GM12892 (cell line): ENCODE measurements around the gene RAB35.

ENCODE experiments used
- DNase-seq: peaks from one replicate; pipeline ENCODE4 v3.0.0; 2011; ENCODE audit not compliant: insufficient read length
- FAIRE-seq: peaks from 2 replicates; lab custom pipeline; 2011; peaks lifted over from hg19 to GRCh38; lab: Jason Lieb, UNC
- POLR2A ChIP-seq: IDR thresholded peaks from 2 replicates; pipeline ENCODE4 v1.6.1; 2011; ENCODE audit warnings: low read depth, low read length, control low read depth
- POLR2AphosphoS5 ChIP-seq: IDR thresholded peaks from 2 replicates; pipeline ENCODE4 v1.6.1; 2011; ENCODE audit warnings: low read depth, low read length, control low read depth
- TAF1 ChIP-seq: IDR thresholded peaks from 2 replicates; pipeline ENCODE4 v1.6.1; 2011; ENCODE audit warnings: low read depth, mild to moderate bottlenecking, control low read depth, low read length, borderline replicate concordance

The RAB35 gene

DNA sequence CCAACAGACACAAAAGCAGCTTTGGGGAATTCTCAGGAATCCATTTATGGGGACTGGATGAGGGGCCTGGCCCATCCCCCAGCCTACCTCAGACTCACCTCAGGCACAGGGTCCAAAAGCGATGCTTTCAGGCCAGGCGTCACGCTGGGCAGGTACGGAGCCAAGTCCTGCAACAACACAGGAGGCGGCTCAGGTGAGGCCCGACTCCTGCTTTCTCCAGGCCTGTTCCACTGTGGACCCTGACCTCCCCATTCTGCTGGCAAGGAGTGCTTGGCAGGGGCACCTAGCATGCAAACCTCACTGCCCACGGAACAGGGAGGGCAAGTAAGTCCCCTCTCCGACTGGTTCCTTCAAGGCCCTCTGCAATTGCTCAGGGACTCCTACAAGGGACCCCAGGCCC is 28.6 kb upstream of the RAB35 start:
- DNase-seq (no peak), FAIRE-seq (no peak)
- TF ChIP-seq TAF1 (no peak), POLR2AphosphoS5 (no peak; the same call in 1 of the 2 replicates), POLR2A (no peak)

GRCh38 chr12:120144215-120144614 is 27.7 kb upstream of the RAB35 start:
- no peak for FAIRE-seq
- no peak for TF ChIP-seq TAF1
- no peak for TF ChIP-seq POLR2A
- no peak for TF ChIP-seq POLR2AphosphoS5
- no peak for DNase-seq

DNA sequence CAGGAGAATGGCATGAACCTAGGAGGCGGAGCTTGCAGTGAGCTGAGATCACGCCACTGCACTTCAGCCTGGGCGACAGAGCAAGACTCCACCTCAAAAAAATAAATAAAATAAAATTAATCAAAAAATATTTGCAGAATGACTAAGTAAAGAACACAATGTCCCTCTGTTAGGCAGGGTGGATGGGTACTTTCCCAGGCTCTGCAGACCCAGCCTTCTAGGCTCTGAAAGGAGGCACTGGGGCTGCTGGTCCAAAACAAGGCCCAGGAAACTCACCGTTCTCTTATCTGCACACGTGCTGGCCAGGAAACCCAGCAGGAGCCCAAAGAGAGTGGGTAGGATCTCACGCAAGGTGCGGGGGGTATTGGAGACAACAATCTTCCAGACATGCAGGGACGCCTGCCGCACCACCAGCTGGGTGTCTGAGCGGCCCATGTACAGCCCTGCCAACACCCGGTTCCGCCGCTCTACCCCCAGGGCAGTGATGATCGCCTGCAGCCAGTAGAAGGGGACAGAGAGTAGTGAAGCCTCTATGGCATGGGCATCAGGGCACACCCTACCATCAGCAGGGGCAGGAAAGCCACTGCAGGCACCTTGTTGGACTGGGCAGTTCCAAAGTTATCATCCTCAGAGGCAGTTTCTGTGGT is 25.8 kb upstream of the RAB35 start:
- DNase-seq = no peak
- no peak for FAIRE-seq
- TF ChIP-seq POLR2A (no peak), TAF1 (no peak), POLR2AphosphoS5 (no peak)

DNA sequence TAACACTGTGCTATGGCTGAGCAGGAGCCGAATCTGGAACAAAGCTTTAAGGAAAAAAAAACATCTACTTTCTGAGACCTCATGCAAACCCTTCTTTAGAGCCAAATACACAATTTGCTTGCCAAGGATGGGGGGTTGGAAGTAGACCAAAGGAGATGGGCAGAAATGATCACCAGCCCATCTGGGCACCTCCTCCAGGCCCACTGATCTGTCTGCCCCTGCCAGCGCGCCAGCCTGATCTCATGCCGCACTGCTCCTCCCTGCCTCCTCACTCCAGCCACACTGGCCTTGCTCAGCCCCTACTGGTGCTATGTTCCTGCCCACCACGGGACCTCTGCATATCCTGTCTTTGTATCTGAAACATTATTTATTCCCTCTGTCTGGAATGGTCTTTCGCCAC is 24.8 kb upstream of the RAB35 start:
- FAIRE-seq (no peak), DNase-seq (no peak)
- TF ChIP-seq POLR2A = no peak; the same call in 1 of the 2 replicates
- no peak for TF ChIP-seq TAF1
- no peak for TF ChIP-seq POLR2AphosphoS5

GRCh38 chr12:120140603-120141002 is 24.1 kb upstream of the RAB35 start:
- no peak for TF ChIP-seq POLR2A
- TF ChIP-seq POLR2AphosphoS5 = no peak
- TF ChIP-seq TAF1 = no peak
- FAIRE-seq (no peak), DNase-seq (no peak)

GRCh38 chr12:120139958-120140357 is 23.4 kb upstream of the RAB35 start:
- FAIRE-seq (no peak), DNase-seq (no peak)
- TF ChIP-seq TAF1 (no peak), POLR2AphosphoS5 (no peak), POLR2A (no peak)

DNA sequence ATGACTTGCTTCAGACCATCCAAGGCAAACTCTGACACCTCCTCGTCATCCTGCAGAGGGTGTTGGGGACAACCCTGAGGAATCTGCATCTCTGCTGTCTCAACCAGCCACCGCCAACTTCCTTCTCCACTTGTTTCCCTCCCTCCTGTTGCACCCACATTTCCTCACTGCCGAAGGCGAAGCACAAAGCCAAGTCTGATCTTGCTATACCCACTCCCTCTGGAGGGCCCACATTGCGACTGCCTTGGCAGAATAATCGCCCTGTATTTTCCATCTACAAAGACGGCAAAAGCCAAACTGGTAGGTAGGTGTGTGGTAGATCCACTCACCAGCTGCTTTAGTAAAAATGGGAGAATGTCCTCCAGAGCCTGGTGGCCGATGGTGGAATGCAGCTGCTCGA is 21.8 kb upstream of the RAB35 start:
- TF ChIP-seq POLR2AphosphoS5 (no peak), TAF1 (no peak), POLR2A (no peak)
- FAIRE-seq = no peak
- no peak for DNase-seq

- FAIRE-seq (no peak), DNase-seq (no peak)
- no peak for TF ChIP-seq TAF1
- no peak for TF ChIP-seq POLR2AphosphoS5
- no peak for TF ChIP-seq POLR2A
Observed at GRCh38 chr12:120137833-120138232, 21.3 kb upstream of the RAB35 start.

DNA sequence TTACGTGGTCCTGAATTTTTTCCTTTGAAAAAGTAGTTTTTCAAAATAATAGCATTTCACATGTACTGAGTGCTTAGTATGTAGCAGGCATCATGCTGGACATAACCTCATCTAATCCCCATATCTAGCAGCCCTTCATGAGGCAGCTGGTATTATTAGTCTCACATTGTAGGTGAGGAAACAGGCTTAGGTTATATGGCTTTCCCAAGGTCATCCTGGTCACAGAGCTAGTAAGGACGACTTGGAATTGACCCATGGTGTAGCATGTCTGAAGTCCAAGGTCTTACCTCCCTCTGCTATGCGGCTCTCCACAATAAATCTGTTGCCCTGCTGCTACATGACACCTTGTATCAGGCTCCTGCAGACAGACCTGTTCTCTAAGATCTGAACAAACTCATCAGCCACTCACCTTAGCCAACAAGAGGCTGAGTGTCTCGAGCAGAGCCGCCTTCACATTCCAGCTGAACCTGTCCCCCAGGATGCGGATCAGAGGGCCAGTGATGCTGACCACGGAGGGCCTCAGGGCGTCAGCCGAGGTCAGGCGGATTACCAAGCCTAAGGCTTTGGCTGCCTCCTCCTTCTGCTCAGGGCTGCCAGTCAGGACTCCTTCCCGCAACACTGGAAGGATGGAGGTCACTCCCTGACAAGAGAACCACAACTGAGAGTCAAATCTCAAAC is 19.7 kb upstream of the RAB35 start:
- FAIRE-seq = no peak
- no peak for DNase-seq
- TF ChIP-seq TAF1 (no peak), POLR2AphosphoS5 (no peak), POLR2A (no peak)

DNA sequence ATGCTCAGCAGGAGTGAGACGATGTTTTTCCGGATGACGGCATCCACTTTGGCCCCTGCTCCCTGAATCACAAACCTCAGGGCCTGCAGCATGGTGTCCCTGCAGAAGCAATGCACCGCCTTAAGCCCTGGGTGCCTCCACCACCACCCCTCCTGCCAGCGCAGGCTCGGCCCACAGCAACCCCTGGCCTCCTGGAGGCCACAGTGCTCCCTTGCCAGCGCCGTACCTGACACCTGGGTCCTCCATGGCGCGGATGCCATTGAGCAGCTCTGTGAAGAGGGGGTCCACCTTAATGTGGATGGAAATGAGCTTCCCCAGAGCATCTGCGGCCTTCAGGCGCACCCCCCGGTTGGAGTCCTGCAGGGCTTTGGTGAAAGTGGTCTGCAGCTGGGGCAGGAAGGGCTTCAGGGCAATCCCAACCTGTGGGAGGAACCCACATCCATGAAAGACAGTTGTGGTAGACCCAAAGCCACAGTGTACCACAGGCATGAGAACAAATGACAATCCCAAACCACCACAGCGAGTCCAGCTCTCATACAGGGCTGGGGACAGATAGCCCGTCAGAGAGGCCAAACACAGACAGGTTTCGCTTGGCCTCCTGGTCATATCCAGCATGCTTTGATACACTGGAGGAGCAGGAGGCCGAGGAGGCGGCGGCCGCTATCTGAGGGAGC is 17.9 kb upstream of the RAB35 start:
- FAIRE-seq (no peak), DNase-seq (no peak)
- TF ChIP-seq TAF1 (no peak), POLR2AphosphoS5 (no peak), POLR2A (no peak)

GRCh38 chr12:120132863-120133385 is 16.4 kb upstream of the RAB35 start:
- TF ChIP-seq TAF1 (no peak), POLR2AphosphoS5 (peak; percentile 73), POLR2A (no peak)
- DNase-seq (peak; percentile 60), FAIRE-seq (peak; percentile 93)
